Dendritic cell treated with granulocyte-macrophage colony-stimulating factor and Interleukin-4, amounts not matched to agents 40 ng/mL and 50 ng/mL, for 4 days (primary cell): Measurements from ENCODE around the gene PTPRH.

Source experiments
- H3K27ac Mint-ChIP-seq: one replicate; pipeline ENCODE4 v1.8.0; 2022; ENCODE audit warnings: mild to moderate bottlenecking, mixed read lengths
- H3K27me3 Mint-ChIP-seq: one replicate; pipeline ENCODE4 v1.8.0; 2022; ENCODE audit warnings: mild to moderate bottlenecking, mixed read lengths
- H3K36me3 Mint-ChIP-seq: one replicate; pipeline ENCODE4 v1.8.0; 2022; ENCODE audit warnings: low read depth, mixed read lengths
- H3K4me1 Mint-ChIP-seq: one replicate; pipeline ENCODE4 v1.8.0; 2022; ENCODE audit warnings: low read depth, mixed read lengths
- H3K4me3 Mint-ChIP-seq: one replicate; pipeline ENCODE4 v1.8.0; 2022; ENCODE audit warnings: mild to moderate bottlenecking, moderate library complexity, mixed read lengths
- H3K9me3 Mint-ChIP-seq: one replicate; pipeline ENCODE4 v1.8.0; 2022; ENCODE audit warnings: mixed read lengths
- intact Hi-C: fragments of 100-400 bp; cut with micrococcal nuclease; formaldehyde crosslinking; loops from one replicate; pipeline ENCODE4 v1.15.0; 2022

Gene PTPRH, protein sequence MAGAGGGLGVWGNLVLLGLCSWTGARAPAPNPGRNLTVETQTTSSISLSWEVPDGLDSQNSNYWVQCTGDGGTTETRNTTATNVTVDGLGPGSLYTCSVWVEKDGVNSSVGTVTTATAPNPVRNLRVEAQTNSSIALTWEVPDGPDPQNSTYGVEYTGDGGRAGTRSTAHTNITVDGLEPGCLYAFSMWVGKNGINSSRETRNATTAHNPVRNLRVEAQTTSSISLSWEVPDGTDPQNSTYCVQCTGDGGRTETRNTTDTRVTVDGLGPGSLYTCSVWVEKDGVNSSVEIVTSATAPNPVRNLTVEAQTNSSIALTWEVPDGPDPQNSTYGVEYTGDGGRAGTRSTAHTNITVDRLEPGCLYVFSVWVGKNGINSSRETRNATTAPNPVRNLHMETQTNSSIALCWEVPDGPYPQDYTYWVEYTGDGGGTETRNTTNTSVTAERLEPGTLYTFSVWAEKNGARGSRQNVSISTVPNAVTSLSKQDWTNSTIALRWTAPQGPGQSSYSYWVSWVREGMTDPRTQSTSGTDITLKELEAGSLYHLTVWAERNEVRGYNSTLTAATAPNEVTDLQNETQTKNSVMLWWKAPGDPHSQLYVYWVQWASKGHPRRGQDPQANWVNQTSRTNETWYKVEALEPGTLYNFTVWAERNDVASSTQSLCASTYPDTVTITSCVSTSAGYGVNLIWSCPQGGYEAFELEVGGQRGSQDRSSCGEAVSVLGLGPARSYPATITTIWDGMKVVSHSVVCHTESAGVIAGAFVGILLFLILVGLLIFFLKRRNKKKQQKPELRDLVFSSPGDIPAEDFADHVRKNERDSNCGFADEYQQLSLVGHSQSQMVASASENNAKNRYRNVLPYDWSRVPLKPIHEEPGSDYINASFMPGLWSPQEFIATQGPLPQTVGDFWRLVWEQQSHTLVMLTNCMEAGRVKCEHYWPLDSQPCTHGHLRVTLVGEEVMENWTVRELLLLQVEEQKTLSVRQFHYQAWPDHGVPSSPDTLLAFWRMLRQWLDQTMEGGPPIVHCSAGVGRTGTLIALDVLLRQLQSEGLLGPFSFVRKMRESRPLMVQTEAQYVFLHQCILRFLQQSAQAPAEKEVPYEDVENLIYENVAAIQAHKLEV

GRCh38 chr19:55208880-55209692, at the start of gene PTPRH:
PTPRH (minus strand) TSS chr19:55209501; CDS start chr19:55209433, 68 bp downstream.
- peaks cover 24% of the 10 kb centered on the region for H3K4me1 Mint-ChIP-seq
- no peaks in the 10 kb centered on the region for H3K36me3 Mint-ChIP-seq
- no peak within 1 kb of the TSS for H3K4me3 Mint-ChIP-seq
- peak within 1 kb of the TSS; percentile 0 for H3K27ac Mint-ChIP-seq
- peaks cover 9% of the 10 kb centered on the region for H3K9me3 Mint-ChIP-seq
- intact Hi-C loops: no loop called here
- H3K27me3 Mint-ChIP-seq: peaks cover 27% of the 10 kb centered on the region

DNA sequence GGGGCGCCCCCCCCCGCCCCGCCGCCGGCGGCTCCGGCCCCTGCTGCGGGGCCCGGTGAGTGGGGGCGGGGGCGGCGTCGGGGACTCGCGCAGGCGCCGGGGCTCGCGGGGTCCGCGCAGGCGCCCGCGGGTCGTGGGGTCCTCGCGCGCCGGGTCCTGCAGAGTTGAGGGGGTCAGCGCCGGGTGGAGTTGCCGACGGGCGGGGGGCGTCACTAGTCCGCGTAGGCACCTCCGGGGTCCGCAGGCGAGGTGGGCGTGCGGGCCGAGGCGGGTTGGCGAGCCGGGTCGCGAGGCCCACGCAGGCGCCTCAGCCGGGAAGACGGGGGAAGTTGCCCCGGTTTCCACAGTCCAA, 49.2 kb upstream of the PTPRH start:
- Mint-ChIP-seq H3K36me3 (peaks cover 48% of the 10 kb centered on the region), H3K27ac (peak overlapping the region; percentile 91), H3K9me3 (peaks cover 7% of the 10 kb centered on the region), H3K27me3 (no peaks in the 10 kb centered on the region), H3K4me3 (peak overlapping the region; percentile 77), H3K4me1 (peaks cover 52% of the 10 kb centered on the region)
- intact Hi-C loops: no loop called here

DNA sequence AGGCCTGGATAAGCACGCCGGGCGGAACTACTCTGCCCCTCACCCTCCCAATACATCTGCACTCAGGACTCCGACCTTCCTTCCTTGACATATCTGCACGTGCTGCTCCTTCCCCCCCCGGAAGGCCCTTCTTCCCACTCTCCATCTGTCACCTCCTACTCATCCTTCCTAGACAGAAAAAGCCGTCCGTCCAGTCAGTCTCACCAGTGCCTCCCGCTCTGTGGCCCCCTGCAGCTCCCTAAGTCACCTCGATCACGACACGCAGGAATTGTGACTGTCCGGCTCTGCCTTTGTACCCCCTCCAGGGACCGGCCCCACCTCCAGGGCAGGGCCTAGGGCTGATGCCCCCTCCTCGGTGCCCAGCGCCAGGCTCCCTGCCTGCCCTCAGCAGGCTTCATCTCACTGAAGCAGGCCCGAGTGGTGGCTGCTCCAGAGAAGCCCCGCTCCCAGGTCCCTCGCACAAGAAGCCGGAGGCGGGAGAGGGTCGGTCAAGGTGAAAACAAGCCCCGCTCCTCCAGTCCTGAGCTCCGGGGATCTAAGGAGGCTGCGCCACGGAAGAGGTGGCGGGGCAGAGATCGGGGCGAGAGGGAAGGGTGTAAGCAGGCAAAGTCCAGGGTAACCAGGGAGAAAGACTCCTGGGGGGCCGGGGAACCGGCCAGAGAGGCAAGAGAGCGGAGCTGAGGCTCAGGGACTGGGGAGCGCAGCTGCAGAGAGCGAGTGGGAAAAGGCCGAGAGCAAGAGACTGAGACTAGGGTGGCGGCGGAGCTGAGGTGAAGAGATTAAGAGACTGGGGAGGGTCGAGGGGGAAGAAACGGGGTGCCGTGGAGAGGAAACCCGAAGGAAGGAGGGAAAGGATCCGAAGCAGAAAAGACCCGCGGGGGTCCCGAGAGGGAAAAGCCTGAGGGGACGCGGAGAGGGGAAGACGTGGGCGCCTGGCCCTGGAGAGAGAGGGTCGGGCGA, 48.4 kb upstream of the PTPRH start:
- H3K27me3 Mint-ChIP-seq: no peaks in the 10 kb centered on the region
- H3K27ac Mint-ChIP-seq: peak overlapping the region; percentile 91
- H3K36me3 Mint-ChIP-seq: peaks cover 46% of the 10 kb centered on the region
- peak overlapping the region; percentile 93 for H3K4me3 Mint-ChIP-seq
- peaks cover 59% of the 10 kb centered on the region for H3K4me1 Mint-ChIP-seq
- intact Hi-C loops: no loop called here
- peaks cover 7% of the 10 kb centered on the region for H3K9me3 Mint-ChIP-seq

GRCh38 chr19:55256562-55257460, 47.5 kb upstream of the PTPRH start:
- Mint-ChIP-seq H3K4me3 (peak overlapping the region; percentile 93), H3K27ac (peak overlapping the region; percentile 91), H3K27me3 (no peaks in the 10 kb centered on the region), H3K4me1 (peaks cover 65% of the 10 kb centered on the region), H3K9me3 (peaks cover 1% of the 10 kb centered on the region), H3K36me3 (peaks cover 40% of the 10 kb centered on the region)
- intact Hi-C loops: no loop called here

GRCh38 chr19:55255618-55256423, 46.5 kb upstream of the PTPRH start:
- peaks cover 48% of the 10 kb centered on the region for H3K36me3 Mint-ChIP-seq
- H3K4me1 Mint-ChIP-seq: peaks cover 75% of the 10 kb centered on the region

GRCh38 chr19:55254625-55254977, 45.3 kb upstream of the PTPRH start:
- Mint-ChIP-seq H3K9me3 (no peaks in the 10 kb centered on the region), H3K27ac (peak overlapping the region; percentile 91), H3K27me3 (no peaks in the 10 kb centered on the region), H3K36me3 (peaks cover 60% of the 10 kb centered on the region), H3K4me1 (peaks cover 85% of the 10 kb centered on the region), H3K4me3 (peak overlapping the region; percentile 93)
- intact Hi-C loops: no loop called here

More at GRCh38 chr19:55255618-55256423, 46.5 kb upstream of the PTPRH start:
- peak overlapping the region; percentile 93 for H3K4me3 Mint-ChIP-seq
- H3K27me3 Mint-ChIP-seq: no peaks in the 10 kb centered on the region
- peak overlapping the region; percentile 91 for H3K27ac Mint-ChIP-seq
- intact Hi-C loops: no loop called here
- no peaks in the 10 kb centered on the region for H3K9me3 Mint-ChIP-seq

- Mint-ChIP-seq H3K4me3 (peak overlapping the region; percentile 93), H3K27ac (peak overlapping the region; percentile 91), H3K27me3 (no peaks in the 10 kb centered on the region), H3K4me1 (peaks cover 88% of the 10 kb centered on the region), H3K36me3 (peaks cover 63% of the 10 kb centered on the region), H3K9me3 (no peaks in the 10 kb centered on the region)
- intact Hi-C loops: no loop called here
Measured at GRCh38 chr19:55253842-55254624, 44.7 kb upstream of the PTPRH start.

DNA sequence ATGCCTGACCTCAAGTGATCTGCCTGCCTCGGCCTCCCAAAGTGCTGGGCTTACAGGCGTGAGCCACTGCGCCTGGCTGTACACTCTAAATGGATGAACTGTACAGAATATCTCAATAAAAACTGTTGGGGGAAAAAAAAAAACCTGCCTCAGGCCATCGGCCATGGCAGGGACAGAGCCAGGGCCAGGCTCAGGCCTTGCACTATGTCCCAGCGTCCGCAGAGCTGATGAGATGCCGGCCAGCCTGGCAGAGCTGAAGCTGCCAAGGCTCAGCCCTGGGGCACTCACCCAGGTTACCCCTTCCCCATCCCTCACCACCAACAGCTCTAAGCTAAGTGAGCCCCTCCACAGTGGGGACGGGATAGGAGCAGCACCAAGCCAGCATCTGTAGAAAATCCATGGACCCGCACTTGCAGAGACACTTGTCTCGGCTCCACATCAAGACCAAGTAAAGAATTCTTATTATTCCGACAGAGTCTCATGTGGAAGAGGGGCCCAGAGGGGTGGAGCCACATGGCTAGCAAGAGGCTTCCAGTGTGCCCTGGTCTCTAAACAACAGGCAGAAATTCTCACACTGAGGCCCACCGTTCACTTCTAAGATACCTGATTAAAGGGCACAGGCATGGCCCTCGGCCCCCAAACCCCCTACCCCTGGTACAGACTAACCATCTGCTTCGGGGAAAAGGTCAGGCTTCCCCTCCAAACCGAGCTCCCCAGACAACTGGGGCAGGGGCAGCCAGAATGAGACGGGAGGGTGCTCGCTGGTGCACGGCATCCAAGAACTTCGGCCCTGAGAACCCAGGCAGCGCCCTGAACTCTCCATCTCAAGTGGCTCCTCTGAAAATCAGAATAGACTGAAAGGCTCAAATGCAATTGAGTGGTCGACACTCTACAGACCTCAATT, 43.7 kb upstream of the PTPRH start:
- Mint-ChIP-seq H3K4me1 (peaks cover 96% of the 10 kb centered on the region), H3K36me3 (peaks cover 68% of the 10 kb centered on the region), H3K4me3 (peak overlapping the region; percentile 93), H3K9me3 (no peaks in the 10 kb centered on the region), H3K27ac (peak overlapping the region; percentile 91), H3K27me3 (no peaks in the 10 kb centered on the region)
- intact Hi-C loops: no loop called here

GRCh38 chr19:55251341-55252081, 42.2 kb upstream of the PTPRH start:
- H3K4me3 Mint-ChIP-seq: no peak overlapping the region
- H3K9me3 Mint-ChIP-seq: no peaks in the 10 kb centered on the region
- H3K27me3 Mint-ChIP-seq: no peaks in the 10 kb centered on the region
- peak overlapping the region; percentile 32 for H3K27ac Mint-ChIP-seq
- peaks cover 66% of the 10 kb centered on the region for H3K36me3 Mint-ChIP-seq
- intact Hi-C loops: no loop called here
- H3K4me1 Mint-ChIP-seq: peaks cover 93% of the 10 kb centered on the region
